Stimulated activated naive CD4-positive, alpha-beta T cell (primary cell): ENCODE results near the gene ARPC5L.
A peak's percentile ranks its signal among the peaks of the same experiment; 100 is the strongest.
"Not testable (repeated sequence)": the region's sequence is repeated elsewhere in the genome, so short reads cannot be mapped to it uniquely, and the experiment has no call there.

Experiments used
- DNase-seq, 6 experiments: peaks; one replicate each; lab custom pipeline; 2025; lab: John Stamatoyannopoulos, UW

ARPC5L gene

DNA sequence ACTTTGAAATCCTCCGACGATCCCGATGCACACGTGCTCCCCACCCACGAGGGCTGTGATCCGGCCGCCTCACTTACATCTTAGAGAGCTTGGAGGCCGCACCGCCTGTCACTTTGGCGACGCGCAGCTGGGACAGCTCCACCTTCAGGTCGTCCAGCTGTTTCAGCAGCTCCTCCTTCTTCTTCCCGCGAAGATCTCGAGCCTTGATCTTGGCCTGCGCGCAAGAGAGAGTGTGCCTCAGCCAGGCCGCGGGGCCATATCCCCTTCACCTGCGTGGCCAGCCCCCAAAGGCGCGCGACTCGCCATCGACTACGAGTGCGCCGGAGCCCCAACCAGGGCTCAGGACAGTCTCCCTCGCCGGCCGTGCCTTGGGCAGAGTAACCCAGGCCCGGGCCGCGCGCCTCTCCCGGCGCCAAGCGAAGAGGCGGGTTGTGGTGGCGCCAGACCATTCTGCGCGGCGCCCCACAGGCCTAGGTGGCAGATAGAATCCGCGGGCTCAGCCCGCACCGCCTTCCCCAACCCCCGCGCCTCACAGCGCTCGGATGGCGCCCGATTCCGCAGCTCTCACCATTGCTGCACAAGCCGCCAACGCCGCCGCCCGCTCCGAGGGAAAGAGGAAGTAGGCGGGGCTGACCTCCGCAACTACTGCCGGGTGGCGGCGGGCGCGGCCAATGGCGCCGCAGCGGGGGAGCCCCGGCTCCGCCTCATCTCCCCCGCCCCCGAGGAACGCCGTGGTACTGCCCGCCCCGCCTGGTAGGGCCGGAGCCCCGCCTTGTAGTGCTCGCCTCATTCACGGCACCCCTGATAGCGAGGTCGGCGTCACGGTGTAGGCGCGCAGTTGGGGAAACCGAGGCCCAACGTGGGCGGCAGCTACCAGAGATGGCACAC lies at the start of gene ARPC5L, which contains the start of gene RPL35:
TSS of gene ARPC5L (plus strand) at position 789 of the 888 bp plus-strand sequence. CDS start 7,161 bp downstream, outside the sequence.
TSS of gene RPL35 (minus strand) at position 616 of the 888 bp plus-strand sequence. CDS start at position 571, 45 bp downstream.
- DNase-seq, result peak; percentile 89 to 95 (median 94)

GRCh38 chr9:124812441-124812876 lies 49.5 kb upstream of the ARPC5L start:
- DNase-seq, result no peak

- no peak for DNase-seq
Observed at GRCh38 chr9:124813041-124813440, 48.9 kb upstream of the ARPC5L start.

DNA sequence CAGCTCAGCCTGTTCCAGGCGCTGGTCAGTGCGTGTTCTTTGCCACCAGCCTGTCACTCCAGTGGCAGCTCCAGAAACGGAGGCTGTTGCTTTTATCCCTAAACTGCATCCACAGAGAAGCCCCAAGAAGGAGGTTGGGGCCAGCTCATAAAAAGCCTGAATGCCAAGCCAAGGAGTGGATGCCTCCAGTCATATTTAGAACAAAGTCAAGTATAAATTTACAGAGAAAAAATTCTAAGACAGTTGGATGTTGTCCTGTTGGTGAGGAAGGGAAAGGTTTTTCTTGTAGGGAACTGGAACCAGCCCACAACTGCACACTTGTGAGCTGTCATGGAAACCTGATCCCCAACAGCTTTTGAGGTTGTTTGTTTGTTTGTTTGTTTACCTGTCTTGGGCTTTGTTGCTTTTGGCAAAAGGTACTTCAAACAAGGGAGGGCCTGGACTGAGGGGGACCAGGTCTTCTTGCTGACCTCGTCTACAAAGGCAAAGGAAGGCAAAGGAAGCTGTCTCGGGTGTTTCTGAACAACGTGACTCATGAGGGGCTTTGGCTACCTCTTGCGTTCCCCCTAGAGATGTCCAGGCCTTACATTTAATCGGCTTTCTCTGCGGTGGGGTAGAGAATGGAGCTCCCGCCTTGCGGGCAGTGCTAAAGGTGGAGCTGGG lies 48.3 kb upstream of the ARPC5L start:
- no peak for DNase-seq

DNA sequence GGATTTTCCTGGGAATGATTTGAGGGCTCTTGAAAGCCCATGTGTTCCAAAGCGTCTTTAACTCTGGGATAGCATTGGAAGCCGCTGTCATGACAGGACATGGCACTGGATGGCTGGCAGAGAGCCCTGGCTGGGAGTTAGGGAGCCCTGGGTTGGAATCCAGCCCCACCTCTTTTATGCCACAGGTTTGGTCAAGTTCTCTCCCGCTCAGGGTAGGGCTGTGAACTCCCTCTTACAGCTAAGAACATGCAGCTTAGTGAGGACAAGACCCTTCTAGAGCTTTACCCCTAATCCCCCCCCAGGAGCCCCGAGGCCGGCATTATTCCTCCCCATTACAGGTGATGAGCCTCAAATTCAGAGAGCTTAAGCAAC lies 47.8 kb upstream of the ARPC5L start:
- DNase-seq, result no peak

DNA sequence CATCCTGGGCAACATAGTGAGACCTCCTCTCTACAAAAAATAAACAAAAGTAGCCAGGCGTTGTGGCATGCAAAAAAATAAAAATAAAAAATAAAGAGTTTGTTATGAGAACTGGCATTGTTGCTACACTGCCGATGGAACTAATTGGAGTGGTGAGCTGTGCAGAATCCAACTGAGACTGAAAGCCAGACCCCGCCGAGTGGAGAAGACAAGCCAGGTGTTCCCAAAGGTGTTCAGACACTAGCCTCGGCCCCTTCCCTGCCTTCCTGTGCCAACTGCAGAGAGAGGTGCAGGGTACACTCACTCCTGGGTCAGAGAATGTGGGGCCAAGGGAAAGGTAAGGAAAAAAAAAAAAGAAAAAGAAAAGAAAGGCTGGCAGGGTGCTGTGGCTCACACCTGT lies 46.3 kb upstream of the ARPC5L start:
- no peak for DNase-seq

GRCh38 chr9:124818431-124819281 lies 43.3 kb upstream of the ARPC5L start:
- no peak for DNase-seq

DNA sequence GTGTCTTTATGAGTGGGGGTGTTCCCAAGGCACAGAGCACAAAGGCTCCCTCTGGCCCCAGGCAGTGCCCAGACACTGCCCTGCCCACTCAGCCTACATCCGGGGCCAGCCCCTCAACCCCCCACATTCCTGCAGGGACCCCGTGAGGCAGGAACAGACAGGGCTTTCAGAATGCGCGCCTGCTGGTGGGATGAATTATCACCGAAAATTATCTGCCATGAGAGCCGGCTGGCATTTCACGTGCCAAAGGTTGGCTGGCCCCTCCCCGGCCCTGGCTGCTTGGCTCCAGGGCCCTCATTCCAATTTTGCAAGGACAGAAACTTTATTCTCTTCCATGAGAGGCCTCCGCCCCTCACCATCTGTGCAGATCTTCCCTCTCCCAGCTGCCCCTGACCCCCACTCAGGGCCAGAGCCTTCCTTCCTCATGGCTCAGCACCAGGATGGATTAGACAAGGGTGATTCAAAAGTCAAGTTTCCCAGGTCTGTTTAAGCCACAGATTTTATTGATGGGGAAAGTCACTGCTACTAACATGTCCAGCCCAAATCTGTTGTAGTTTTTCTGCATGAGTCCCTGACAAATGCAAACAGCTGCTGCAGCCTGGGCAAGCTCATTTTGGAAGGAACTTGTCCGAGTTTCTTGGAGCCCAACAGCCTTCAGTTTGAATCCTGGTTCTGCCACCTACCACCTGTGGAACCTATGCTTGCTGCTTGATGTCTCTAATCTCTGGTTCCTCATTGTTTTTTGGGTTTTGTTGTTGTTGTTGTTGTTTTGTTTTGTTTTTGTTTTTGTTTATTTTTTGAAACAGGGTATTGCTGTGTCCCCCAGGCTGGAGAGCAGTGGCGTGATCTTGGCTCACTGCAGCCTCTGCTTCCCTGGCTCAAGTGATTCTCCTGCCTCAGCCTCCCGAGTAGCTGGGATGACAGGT lies 41.0 kb upstream of the ARPC5L start:
- DNase-seq, result no peak

DNA sequence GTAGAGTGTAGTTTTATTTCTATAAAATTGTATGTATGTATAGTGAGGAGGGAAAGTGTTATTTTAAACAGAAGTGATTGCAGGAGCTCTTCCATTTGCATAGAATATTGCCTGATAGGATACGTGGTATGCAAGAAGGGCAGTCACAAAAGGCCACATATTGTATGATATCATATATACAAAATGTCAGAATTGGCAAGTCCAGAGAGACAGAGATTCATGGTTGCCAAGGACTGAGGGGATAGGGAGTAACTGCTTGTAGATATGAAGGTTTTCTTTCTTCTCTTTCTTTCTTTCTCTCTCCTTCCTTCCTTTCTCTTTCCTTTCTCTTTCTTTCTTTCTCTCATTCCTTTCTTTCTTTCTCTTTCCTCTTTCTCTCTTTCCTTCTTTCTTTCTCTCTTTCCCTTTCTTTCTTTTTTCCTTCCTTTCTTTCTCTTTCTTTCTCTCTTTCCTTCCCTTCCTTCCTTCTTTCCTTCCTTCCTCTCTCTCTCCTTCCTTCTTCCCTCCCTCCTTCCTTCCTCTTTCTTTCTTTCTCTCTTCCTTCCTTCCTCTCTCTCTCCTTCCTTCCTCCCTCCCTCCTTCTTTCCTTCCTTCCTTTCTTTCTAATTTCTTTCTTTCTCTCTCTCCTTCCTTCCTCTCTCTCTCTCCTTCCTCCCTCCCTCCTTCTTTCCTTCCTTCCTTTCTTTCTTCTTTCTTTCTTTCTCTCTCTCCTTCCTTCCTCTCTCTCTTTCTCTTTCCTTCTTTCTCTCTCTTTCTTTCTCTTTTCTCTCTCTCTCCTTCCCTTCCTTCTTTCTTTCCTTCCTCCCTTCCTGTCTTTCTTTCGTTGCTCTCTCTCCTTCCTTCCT lies 33.2 kb upstream of the ARPC5L start:
- no peak for DNase-seq

GRCh38 chr9:124829334-124829669 lies 32.6 kb upstream of the ARPC5L start:
- no peak for DNase-seq

- no peak for DNase-seq
Observed at GRCh38 chr9:124830593-124830992, 31.3 kb upstream of the ARPC5L start.

DNA sequence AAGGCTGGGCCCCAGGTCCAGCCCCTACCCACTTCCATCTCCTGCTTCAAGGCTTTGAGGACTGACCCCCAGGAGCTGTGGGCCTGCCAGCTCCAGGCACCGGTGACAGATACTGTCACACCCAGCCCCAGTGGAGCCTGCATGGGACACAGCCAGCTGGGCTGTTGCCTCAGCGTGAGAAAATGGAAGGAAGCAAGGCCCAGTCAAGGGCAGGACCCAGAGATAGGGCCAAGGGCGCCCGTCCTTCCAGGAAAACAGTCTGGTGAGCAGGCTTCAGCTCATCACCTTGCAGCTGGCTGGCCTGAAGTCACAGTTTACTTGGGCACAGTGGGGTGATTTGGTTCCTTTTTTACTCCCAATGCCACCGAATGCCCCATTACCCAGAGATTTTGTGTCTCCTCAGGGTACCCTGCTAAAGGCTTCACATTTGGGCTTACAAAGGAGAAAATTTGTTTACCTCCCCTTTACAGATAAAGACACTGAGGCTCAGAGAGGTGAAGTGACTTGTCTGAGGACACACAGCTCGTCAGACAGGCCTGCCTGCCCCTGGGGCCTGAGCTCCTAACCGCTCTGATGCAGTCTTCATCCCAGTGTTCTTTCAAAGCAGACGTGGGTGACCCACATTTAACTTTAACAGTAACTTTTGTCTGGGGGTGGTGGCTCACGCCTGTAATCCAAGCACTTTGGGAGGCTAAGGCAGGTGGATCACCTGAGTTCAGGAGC lies 30.1 kb upstream of the ARPC5L start:
- DNase-seq, result no peak

DNA sequence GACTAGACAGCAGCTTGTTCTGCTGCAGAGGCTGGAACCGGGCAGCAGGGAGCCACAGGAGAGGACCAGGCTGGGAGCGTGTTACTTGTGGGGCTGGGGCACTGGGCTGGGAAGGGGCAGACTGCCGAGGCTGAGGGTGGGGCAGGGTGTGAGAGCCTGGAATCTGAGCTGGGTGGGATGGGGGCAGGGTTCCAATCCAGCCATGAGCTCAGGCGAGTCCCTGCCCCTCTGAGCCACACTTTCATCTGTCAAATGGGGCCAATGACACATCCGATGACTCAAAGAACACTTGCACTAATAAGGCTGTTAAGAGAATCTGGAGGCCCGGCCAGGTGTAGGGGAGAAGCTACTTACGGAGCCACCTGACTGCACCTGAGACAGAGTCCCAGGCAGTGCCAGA lies 27.3 kb upstream of the ARPC5L start:
- DNase-seq, result no peak

- DNase-seq, result no peak
Observed at GRCh38 chr9:124835026-124835557, 26.8 kb upstream of the ARPC5L start.

DNA sequence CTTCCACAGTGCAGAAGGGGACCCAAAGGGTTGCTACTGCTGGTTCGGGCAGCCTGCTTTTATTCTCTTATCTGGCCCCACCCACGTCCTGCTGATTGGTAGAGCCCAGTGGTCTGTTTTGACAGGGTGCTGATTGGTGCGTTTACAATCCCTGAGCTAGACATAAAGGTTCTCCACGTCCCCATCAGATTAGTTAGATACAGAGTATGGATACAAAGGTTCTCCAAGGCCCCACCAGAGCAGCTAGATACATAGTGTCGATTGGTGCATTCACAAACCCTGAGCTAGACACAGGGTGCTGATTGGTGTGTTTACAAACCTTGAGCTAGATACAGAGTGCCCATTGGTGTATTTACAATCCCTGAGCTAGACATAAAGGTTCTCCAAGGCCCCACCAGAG lies 23.8 kb upstream of the ARPC5L start:
- DNase-seq, result not testable (repeated sequence)

GRCh38 chr9:124838567-124839275 lies 23.2 kb upstream of the ARPC5L start:
- not testable (repeated sequence) for DNase-seq

- DNase-seq, result no peak
Observed at GRCh38 chr9:124839612-124840299, 22.2 kb upstream of the ARPC5L start.

DNA sequence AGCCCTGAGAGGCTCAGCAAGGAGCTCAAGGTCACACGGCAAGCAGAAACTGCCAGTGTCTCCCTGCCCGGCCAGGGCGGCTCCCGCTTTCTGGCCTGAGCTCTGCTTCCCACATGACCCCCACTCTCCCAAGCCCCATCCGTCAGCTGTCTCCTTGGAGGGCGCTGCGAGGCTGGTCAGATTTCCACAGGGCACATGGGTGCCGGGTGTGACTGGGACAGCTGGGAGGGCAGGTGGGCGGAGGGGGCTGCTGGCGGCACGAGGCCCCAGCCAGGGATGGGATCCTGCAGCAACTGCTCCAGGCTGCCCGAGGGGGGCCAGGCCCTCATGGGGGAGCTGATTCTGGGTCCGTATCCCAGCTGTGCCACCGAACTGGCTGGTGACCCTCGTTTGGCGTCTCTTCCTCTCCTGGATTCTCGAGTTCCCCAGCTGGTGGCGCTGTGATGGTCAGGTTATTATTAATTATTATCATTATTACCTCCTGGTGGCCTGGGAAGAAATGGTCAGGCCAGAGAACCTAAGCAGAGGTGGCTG lies 21.6 kb upstream of the ARPC5L start:
- DNase-seq, result no peak
